Karpas-422 (cell line): ENCODE results near the gene P2RY2. TPM values are rescaled to one million over a fixed set of nuclear protein-coding genes. Genes with fewer than 3 reads are reported as not detected.

Experiments used
- DNase-seq: peaks from one replicate; pipeline ENCODE4 v3.0.0-alpha.2; 2015
- H2AFZ ChIP-seq: fragments of 200-600 bp; sonication (generic); 2 replicates; pipeline ENCODE4 v1.6.1; 2014; ENCODE audit warnings: antibody characterized with exemption, low read length, mixed read lengths
- H3K27ac ChIP-seq: fragments of 200-600 bp; sonication (generic); 2 replicates; pipeline ENCODE4 v1.5.1; 2014; ENCODE audit warnings: mild to moderate bottlenecking, low read length, moderate library complexity
- H3K27me3 ChIP-seq: fragments of 200-600 bp; sonication (generic); 2 replicates; pipeline ENCODE4 v1.6.1; 2014; ENCODE audit warnings: low read length, mixed read lengths
- H3K36me3 ChIP-seq: fragments of 200-600 bp; sonication (generic); 2 replicates; pipeline ENCODE4 v1.6.1; 2014; ENCODE audit warnings: low read length, mixed read lengths; ENCODE audit not compliant: insufficient read depth
- H3K4me1 ChIP-seq: fragments of 200-600 bp; sonication (generic); 2 replicates; pipeline ENCODE4 v1.6.1; 2014; ENCODE audit warnings: mild to moderate bottlenecking, low read length, mixed read lengths
- H3K4me2 ChIP-seq: fragments of 200-600 bp; sonication (generic); 2 replicates; pipeline ENCODE4 v1.6.1; 2014; ENCODE audit warnings: low read length, low read depth, mild to moderate bottlenecking; ENCODE audit not compliant: poor library complexity, severe bottlenecking
- H3K4me3 ChIP-seq: fragments of 200-600 bp; sonication (generic); 2 replicates; pipeline ENCODE4 v1.5.1; 2014; ENCODE audit warnings: mild to moderate bottlenecking, antibody characterized with exemption, low read length, mixed read lengths
- H3K79me2 ChIP-seq: fragments of 200-600 bp; sonication (generic); 2 replicates; pipeline ENCODE4 v1.6.1; 2014; ENCODE audit warnings: mild to moderate bottlenecking, low read length, mixed read lengths
- H3K9ac ChIP-seq: fragments of 200-600 bp; sonication (generic); 2 replicates; pipeline ENCODE4 v1.6.0; 2014; ENCODE audit warnings: low read length
- H3K9me2 ChIP-seq: fragments of 200-600 bp; sonication (generic), shearing (Covaris generic); replicated peaks from 2 replicates; pipeline ENCODE4 v1.6.0; 2014; ENCODE audit warnings: mild to moderate bottlenecking, low read length, moderate library complexity; ENCODE audit not compliant: insufficient read depth
- H3K9me3 ChIP-seq: fragments of 300-700, 200-600 bp; sonication (generic); 2 replicates; pipeline ENCODE4 v1.6.1; 2014; ENCODE audit warnings: low read length, mixed read lengths
- H4K20me1 ChIP-seq: fragments of 200-600 bp; sonication (generic); 2 replicates; pipeline ENCODE4 v1.6.1; 2014; ENCODE audit warnings: mild to moderate bottlenecking, antibody characterized with exemption, low read length, low read depth; ENCODE audit not compliant: insufficient read depth
- total RNA-seq: library from RNA; depleted of rRNA; stranded (reverse); fragments of >200 nt; shearing (Covaris generic); gene quantifications from 2 replicates; pipeline ENCODE4 v1.2.3, GENCODE V29; 2014; ENCODE audit warnings: low replicate concordance

P2RY2 gene
- total RNA-seq, 1 experiment from 2014 or later, result not detected

DNA sequence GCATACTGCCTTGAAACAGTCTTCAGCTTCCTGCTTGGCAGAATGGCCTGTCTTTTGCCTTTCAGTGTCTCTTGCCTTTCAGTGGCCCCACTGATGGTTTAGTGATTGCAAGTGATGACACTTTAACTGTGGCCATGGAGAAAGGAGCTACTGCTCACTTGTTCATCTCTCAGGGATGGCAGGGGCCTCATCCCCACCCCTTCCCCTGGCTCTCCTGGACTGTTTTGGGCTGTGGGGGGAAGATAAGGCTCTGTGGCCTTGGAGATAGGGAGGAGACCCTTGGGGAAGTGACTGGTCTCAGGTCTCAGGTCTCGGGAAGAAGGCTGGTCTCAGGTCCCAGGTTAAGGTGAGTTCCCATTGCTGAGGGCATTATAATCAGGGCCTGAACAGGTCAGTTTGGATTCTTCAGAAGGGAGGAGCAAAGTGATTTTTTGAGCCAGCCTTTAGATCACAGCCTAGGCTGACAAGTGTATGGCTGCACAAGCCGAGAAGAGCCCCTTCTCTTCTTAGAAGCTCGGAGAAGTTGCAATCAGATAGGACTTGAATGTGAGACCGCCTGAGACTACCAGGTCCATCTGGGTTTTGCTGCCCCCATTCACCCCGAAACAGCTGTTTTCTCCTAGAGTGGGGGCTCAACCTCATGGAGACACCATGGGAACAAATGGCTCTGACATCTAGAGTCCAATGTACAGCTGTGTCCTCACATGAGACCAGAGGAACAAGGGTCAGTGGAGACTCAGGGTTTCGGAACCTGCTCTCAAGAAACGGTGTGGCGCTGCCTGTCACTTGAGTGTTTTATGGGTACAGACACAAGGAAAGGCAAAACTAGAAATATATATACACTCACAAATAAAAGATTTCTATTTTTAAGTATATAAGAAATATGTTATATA lies 15.9 kb upstream of the P2RY2 start:
- H3K4me2 ChIP-seq, result no peak overlapping the region

DNA sequence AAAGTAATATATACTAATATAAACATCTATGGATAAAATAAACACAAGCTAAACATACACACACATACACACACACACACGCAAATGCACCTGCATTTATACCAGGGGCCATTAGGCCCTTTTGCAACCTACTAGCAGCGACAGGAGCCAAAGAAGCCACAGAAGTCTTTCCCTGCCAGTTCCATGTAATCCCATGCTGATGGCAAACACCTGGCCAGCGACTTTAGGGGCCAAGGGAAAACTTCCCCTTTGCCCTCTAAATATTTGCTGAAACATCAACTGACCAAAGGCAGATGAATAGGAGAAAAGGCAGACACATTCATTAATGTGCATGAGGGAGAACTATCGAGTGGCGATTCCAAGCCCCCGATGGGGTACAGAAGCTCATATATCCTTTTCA lies 14.8 kb upstream of the P2RY2 start:
- no peak for DNase-seq
- Histone ChIP-seq H3K79me2 (no peaks in the 10 kb centered on the region), H3K9me2 (no peaks in the 10 kb centered on the region), H3K9me3 (no peaks in the 10 kb centered on the region), H3K4me3 (no peak overlapping the region), H3K4me1 (no peaks in the 10 kb centered on the region), H4K20me1 (no peaks in the 10 kb centered on the region), H3K4me2 (no peak overlapping the region), H3K27me3 (no peaks in the 10 kb centered on the region), H3K9ac (no peak overlapping the region), H3K27ac (no peak overlapping the region), H3K36me3 (no peaks in the 10 kb centered on the region), H2AFZ (no peak overlapping the region)

More for the DNA sequence above, 15.9 kb upstream of the P2RY2 start:
- DNase-seq, result no peak
- Histone ChIP-seq H2AFZ (no peak overlapping the region), H3K4me3 (no peak overlapping the region), H3K9me2 (no peaks in the 10 kb centered on the region), H3K27ac (no peak overlapping the region), H3K4me1 (no peaks in the 10 kb centered on the region), H3K79me2 (no peaks in the 10 kb centered on the region), H3K9me3 (no peaks in the 10 kb centered on the region), H4K20me1 (no peaks in the 10 kb centered on the region), H3K27me3 (no peaks in the 10 kb centered on the region), H3K9ac (no peak overlapping the region), H3K36me3 (no peaks in the 10 kb centered on the region)

DNA sequence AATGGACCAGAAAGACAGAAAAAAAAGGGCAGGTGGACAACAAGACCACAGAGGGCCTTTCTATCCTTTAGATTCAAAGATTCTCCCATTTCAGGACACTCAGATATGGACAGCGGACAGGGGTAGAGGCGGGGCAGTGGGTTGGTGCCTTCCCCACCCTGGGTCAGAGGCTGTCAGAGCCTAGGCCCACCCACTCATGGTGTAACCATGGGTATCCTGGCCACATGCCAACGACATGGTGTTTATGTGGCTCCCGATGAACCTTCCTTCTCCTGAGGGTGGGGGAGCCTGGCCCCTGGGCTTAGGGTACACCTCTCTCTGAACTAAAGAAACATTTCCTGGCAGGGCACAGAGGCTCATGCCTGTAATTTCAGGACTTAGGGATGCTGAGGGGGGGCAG lies 14.3 kb upstream of the P2RY2 start:
- no peaks in the 10 kb centered on the region for H3K79me2 ChIP-seq

DNA sequence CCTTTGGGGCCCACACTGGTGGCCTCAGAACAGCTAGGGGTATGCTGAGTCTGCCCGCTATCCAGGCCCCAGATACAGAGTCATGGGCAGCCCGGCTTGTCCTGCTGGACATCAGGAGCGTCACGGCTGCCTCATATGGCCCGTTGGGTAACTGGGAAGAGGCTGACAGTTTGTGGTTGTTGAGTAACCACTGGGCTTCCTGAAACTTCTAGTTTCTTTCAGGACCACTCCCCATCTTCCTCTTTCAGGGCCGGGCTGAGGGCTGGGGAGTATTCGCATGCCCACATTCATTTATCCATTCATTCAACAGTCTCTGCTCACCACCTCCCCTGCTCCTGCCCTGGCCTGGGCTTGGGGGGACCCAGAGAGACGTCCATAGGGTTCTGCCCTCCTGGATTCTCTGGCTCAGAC lies 13.4 kb upstream of the P2RY2 start:
- Histone ChIP-seq H3K4me3 (no peak overlapping the region), H3K27ac (no peak overlapping the region), H3K27me3 (no peaks in the 10 kb centered on the region), H3K9ac (no peak overlapping the region), H3K4me1 (no peaks in the 10 kb centered on the region), H3K79me2 (no peaks in the 10 kb centered on the region), H3K9me2 (no peaks in the 10 kb centered on the region), H3K4me2 (no peak overlapping the region), H2AFZ (no peak overlapping the region), H3K9me3 (no peaks in the 10 kb centered on the region), H3K36me3 (no peaks in the 10 kb centered on the region), H4K20me1 (no peaks in the 10 kb centered on the region)
- no peak for DNase-seq

More for the DNA sequence above, 14.3 kb upstream of the P2RY2 start:
- Histone ChIP-seq H3K4me1 (no peaks in the 10 kb centered on the region), H4K20me1 (no peaks in the 10 kb centered on the region), H3K27me3 (no peaks in the 10 kb centered on the region), H3K27ac (no peak overlapping the region), H2AFZ (no peak overlapping the region), H3K9me3 (no peaks in the 10 kb centered on the region), H3K9me2 (no peaks in the 10 kb centered on the region), H3K9ac (no peak overlapping the region), H3K4me3 (no peak overlapping the region), H3K36me3 (no peaks in the 10 kb centered on the region), H3K4me2 (no peak overlapping the region)
- no peak for DNase-seq

DNA sequence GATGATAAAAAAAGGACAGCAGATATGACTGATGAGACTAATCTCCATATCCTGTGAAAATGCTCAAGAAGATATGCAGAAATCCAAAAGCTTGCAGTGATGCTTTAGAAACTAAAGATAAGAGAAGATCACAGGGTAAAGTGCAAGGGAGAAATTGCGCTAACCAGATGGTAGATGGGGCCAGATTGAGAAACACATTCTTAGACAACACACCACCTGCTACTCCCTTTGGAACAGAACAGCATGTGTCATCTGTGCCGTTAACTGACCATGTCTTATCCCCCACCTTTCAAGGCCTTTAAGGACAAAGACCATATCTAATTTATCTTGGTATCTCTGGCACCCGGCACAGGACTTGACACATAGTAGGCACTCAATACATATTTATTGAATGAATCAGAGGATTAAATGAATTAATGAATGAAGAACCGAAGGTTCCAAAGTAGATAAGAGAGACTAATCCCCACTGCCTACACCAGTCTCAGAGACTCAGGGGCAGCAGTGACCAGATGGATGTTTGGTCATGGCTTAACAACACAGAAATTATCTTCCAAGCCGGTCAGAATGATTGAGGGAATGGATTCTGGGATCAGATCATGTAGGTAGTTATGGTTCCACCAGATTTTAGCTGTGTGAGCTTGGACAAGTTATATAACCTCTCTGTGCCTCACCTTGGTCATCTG lies 12.3 kb upstream of the P2RY2 start:
- Histone ChIP-seq H2AFZ (no peak overlapping the region), H4K20me1 (no peaks in the 10 kb centered on the region), H3K9me3 (no peaks in the 10 kb centered on the region), H3K9ac (no peak overlapping the region), H3K27me3 (no peaks in the 10 kb centered on the region), H3K4me3 (no peak overlapping the region), H3K79me2 (no peaks in the 10 kb centered on the region), H3K4me2 (no peak overlapping the region), H3K4me1 (no peaks in the 10 kb centered on the region), H3K9me2 (no peaks in the 10 kb centered on the region), H3K27ac (no peak overlapping the region), H3K36me3 (no peaks in the 10 kb centered on the region)
- DNase-seq, result no peak

DNA sequence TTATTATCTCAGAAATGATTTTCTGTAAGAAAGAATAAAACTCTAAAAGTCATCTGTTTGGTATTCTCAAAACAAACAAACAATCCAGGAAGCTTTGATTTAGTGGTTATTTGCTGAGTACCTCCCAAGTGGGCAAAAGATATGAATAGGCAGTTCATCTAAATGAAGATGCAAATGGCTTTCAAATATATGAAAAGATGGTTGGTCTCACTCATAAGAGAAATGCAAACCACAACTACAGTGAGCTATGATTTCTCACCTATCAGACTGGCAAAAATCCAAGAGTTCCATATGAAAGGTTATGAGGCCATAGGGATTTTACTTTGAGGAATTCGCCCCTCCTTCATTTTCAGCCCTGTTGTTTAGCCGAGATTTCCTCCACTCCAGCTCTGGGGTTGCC lies 11.3 kb upstream of the P2RY2 start:
- Histone ChIP-seq H3K9me2 (no peaks in the 10 kb centered on the region), H3K27ac (no peak overlapping the region), H4K20me1 (no peaks in the 10 kb centered on the region), H3K79me2 (no peaks in the 10 kb centered on the region), H3K4me3 (no peak overlapping the region), H3K9ac (no peak overlapping the region), H2AFZ (no peak overlapping the region), H3K4me2 (no peak overlapping the region), H3K36me3 (no peaks in the 10 kb centered on the region), H3K27me3 (no peaks in the 10 kb centered on the region), H3K9me3 (no peaks in the 10 kb centered on the region), H3K4me1 (no peaks in the 10 kb centered on the region)
- no peak for DNase-seq

DNA sequence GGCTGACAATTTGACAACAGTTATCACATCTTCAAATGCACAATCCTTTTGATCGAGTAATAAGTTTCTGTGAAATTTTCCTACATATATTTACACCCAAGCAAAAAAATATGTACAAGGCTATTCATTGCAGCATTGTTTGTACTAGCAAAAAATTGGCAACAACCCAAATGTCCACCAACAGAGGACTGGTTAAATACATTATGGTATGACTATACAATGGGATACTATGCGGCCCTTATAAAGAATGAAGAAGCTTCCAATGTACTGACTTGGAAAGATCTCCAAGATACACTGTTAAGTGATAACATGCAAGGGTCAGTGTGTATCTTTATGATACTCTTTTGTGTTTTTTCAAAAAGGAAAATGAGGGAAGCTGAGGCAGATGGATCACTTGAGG lies 8.2 kb upstream of the P2RY2 start:
- Histone ChIP-seq H3K4me3 (no peak overlapping the region), H3K9me2 (no peaks in the 10 kb centered on the region), H3K27ac (no peak overlapping the region), H4K20me1 (no peaks in the 10 kb centered on the region), H3K36me3 (no peaks in the 10 kb centered on the region), H3K4me2 (no peak overlapping the region), H3K9ac (no peak overlapping the region), H3K79me2 (no peaks in the 10 kb centered on the region), H3K4me1 (peaks cover 7% of the 10 kb centered on the region), H2AFZ (no peak overlapping the region), H3K9me3 (no peaks in the 10 kb centered on the region), H3K27me3 (no peaks in the 10 kb centered on the region)
- no peak for DNase-seq

DNA sequence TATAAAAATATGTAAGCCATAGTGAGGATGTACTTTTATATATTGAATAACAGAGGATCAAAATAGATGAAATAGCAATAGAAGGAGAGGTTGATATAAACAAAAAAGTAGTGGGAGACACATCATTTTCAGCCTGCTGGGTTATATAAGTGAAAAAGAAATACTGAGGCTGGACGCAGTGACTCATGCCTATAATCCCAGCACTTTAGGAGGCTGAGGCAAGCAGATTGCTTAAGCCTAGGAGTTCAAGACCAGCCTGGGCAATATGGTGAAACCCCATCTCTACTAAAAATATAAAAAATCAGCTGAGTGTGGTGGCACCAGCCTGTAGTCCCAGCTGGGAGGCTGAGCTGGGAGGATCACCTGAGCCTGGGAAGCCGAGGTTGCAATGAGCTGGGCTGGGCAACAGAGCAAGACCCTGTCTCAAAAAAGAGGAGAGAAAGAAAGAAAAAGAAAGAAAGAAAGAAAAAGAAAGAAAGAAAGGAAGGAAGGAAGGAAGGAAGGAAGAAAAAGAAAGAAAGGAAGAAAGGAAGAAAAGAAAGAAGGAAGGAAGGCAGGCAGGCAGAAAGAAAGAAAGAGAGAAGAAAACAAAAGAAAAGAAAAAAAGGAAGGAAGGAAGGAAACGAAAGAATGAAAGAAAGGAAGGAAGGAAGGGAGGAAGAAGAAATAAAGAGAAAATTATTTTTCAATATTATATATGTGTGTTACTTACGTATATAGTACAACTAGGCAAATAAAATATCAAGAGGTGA lies 7.0 kb upstream of the P2RY2 start:
- H4K20me1 ChIP-seq, result no peaks in the 10 kb centered on the region
- no peaks in the 10 kb centered on the region for H3K36me3 ChIP-seq
- no peaks in the 10 kb centered on the region for H3K9me2 ChIP-seq
- H3K9ac ChIP-seq, result no peak overlapping the region
- no peak overlapping the region for H3K4me3 ChIP-seq
- H3K79me2 ChIP-seq, result no peaks in the 10 kb centered on the region
- H3K27ac ChIP-seq, result no peak overlapping the region
- H3K4me1 ChIP-seq, result peaks cover 7% of the 10 kb centered on the region
- no peaks in the 10 kb centered on the region for H3K27me3 ChIP-seq
- no peak overlapping the region for H2AFZ ChIP-seq
- no peak overlapping the region for H3K4me2 ChIP-seq
- DNase-seq, result no peak
- no peaks in the 10 kb centered on the region for H3K9me3 ChIP-seq
